ENCODE results near the gene WDR62. TPM values are rescaled to one million over a fixed set of nuclear protein-coding genes. Genes with fewer than 3 reads are reported as not detected.

Gene WDR62
- total and polyA plus RNA-seq, 2 donors (not counting 3 experiments of a cell fraction or from before 2014, with no cell fraction given) = 8.0 to 13.4 TPM

DNA sequence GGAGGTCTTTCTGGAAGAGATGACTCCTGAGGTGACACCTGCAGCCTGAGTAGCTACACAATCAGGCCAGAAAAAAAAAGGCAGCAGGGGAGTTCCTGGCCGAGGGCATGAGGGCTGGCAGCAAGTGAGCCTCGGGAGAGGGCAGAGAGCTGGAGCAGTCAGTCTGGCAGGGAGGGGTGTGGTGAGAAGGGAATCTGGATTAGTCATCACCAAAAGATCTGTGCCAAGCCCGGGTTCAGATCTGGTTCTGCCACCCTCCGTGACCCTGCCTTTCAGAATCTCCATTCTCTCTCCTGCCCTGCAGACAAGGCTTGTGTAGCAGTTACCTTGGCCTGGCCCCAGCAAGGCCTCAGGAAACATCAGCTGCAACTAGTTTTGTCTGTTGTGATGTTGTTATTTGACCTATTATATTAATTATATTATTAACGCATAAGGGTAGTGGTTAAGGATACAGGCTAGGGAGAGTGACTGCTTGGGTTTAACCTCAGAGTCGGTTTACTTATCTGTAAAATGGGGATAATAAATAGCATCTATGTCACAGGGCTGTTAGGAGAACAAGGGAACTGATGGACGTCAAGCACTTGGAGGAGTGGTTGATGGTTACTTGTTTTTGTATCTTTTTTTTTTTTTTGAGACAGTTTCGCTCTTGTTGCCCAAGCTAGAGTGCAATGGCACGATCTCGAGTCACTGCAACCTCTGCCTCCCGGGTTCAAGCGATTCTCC, 82.4 kb downstream of the WDR62 start:
- peaks cover 25% of the 10 kb centered on the region for H3K4me1 ChIP-seq (ENCODE audit: control insufficient read depth, extremely low read depth, insufficient read depth, low read length)
- ChIA-PET CTCF (interaction anchor here (0.9 to 2.4 kb wide), 2 partner anchors 9 to 32 kb away, joined by 5 to 20 read pairs; no protein-coding TSS in a partner anchor), POLR2A (interaction anchor here (1.1 kb wide), 1 partner anchor 9 kb away, joined by 3 read pairs; no protein-coding TSS in a partner anchor)
- no peaks in the 10 kb centered on the region for H4K20me1 ChIP-seq (replicated peaks; ENCODE audit: control insufficient read depth, extremely low read depth, insufficient read depth, low read length)
- H3K9me3 ChIP-seq (replicated peaks; ENCODE audit: control insufficient read depth, insufficient read depth, low read length) = no peaks in the 10 kb centered on the region
- H3K9me1 ChIP-seq (replicated peaks; ENCODE audit: control insufficient read depth, extremely low read depth, insufficient read depth, low read length) = no peaks in the 10 kb centered on the region
- dilution Hi-C loops (cut with MboI; ENCODE audit: extremely low pct_ligation_motif_present, low sequenced_read_pairs) (no loop called here), intact Hi-C loops (cut with micrococcal nuclease) (no loop called here)
- TF ChIP-seq, protein P1, sequence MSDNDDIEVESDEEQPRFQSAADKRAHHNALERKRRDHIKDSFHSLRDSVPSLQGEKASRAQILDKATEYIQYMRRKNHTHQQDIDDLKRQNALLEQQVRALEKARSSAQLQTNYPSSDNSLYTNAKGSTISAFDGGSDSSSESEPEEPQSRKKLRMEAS (IDR thresholded peaks at IDR 0.05; ENCODE audit: insufficient read depth, insufficient read length) = no peak
- peak; percentile 24 for TF ChIP-seq POLR2AphosphoS5 (IDR thresholded peaks at IDR 0.05; ENCODE audit: insufficient read depth, low read depth, low read length)
- TF ChIP-seq GATA2 (IDR thresholded peaks at IDR 0.05; ENCODE audit: insufficient read depth, insufficient read length, low read depth, low read length) = no peak
- no peak for TF ChIP-seq POLR2A (IDR thresholded peaks at IDR 0.05; ENCODE audit: low read depth, low read length)
- no peak for TF ChIP-seq MYC (IDR thresholded peaks at IDR 0.05; ENCODE audit: low read depth, low read length)
- FAIRE-seq (peak; percentile 61), DNase-seq (ENCODE audit: low read depth, low spot score) (peak; percentile 70)
- no TSS peak for BruUV-seq (replicated peaks)
- peaks cover 18% of the 10 kb centered on the region for H3K79me2 ChIP-seq (ENCODE audit: control insufficient read depth, insufficient read depth, low read length)
- H3K27ac ChIP-seq (ENCODE audit: insufficient read depth, low read depth, low read length) = no peak overlapping the region
- peaks cover 0 to 2% of the 10 kb centered on the region in 2 experiments for H3K36me3 ChIP-seq (ENCODE audit: control insufficient read depth in 2 of 2, extremely low read depth in 1 of 2, insufficient read depth in 2 of 2, low read length in 2 of 2)
- H3K4me3 ChIP-seq (replicated peaks in 1 of 3; ENCODE audit: insufficient read depth in 1 of 3, low read depth in 1 of 3, low read length in 3 of 3) = no peak overlapping the region
- H3K4me2 ChIP-seq (ENCODE audit: insufficient read depth, low read length) = peak overlapping the region; percentile 21
- H3K27me3 ChIP-seq (ENCODE audit: control insufficient read depth in 2 of 2, insufficient read depth in 2 of 2, low read length in 2 of 2) = no peaks in the 10 kb centered on the region
- H2AFZ ChIP-seq (ENCODE audit: low read depth, low read length) = peak overlapping the region; percentile 61
- peak overlapping the region; percentile 22 for H3K9ac ChIP-seq (replicated peaks; ENCODE audit: extremely low read depth, insufficient read depth, low read length)

DNA sequence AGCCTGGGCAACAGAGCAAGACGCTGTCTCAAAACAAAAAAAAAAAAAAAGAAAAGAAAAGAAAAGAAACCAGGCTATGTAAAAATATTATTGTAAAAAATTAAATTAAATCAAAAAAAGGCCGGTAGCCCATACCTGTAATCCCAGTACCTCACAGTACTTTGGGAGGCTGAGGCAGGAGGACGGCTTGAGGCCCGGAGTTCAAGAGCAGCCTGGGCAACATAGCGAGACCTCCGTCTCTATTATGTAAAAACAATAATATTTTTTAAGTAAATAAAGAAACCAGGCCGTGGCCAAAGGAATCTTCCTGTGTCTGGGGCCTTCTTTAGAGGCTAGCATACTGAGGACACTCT, 84.4 kb downstream of the WDR62 start:
- FAIRE-seq (no peak), DNase-seq (ENCODE audit: low read depth, low spot score) (no peak)
- no peaks in the 10 kb centered on the region for H3K27me3 ChIP-seq (ENCODE audit: control insufficient read depth in 2 of 2, insufficient read depth in 2 of 2, low read length in 2 of 2)
- ChIA-PET POLR2A (interaction anchor here (1.3 kb wide), 1 partner anchor 11 kb away, joined by 5 read pairs; no protein-coding TSS in a partner anchor), CTCF (interaction anchor here (0.7 to 2.1 kb wide), 5 partner anchors 9 to 79 kb away, joined by 3 to 18 read pairs (median 6); partner anchors contain the start of gene POLR2I)
- BruUV-seq (replicated peaks) = no TSS peak
- no peaks in the 10 kb centered on the region for H3K9me3 ChIP-seq (replicated peaks; ENCODE audit: control insufficient read depth, insufficient read depth, low read length)
- intact Hi-C loops (cut with micrococcal nuclease) (loop anchor here (1.0 to 2.0 kb wide), 2 partner anchors 76 to 85 kb away; partner anchors contain the start of genes THAP8, WDR62, ZNF146 and ZNF565), dilution Hi-C loops (cut with MboI; ENCODE audit: extremely low pct_ligation_motif_present, low sequenced_read_pairs) (no loop called here)
- H3K27ac ChIP-seq (ENCODE audit: insufficient read depth, low read depth, low read length) = peak overlapping the region; percentile 73
- peak overlapping the region; percentile 90 for H2AFZ ChIP-seq (ENCODE audit: low read depth, low read length)
- H4K20me1 ChIP-seq (replicated peaks; ENCODE audit: control insufficient read depth, extremely low read depth, insufficient read depth, low read length) = no peaks in the 10 kb centered on the region
- H3K79me2 ChIP-seq (ENCODE audit: control insufficient read depth, insufficient read depth, low read length) = peaks cover 21% of the 10 kb centered on the region
- TF ChIP-seq POLR2A (IDR thresholded peaks at IDR 0.05; ENCODE audit: low read depth, low read length) (no peak), POLR2AphosphoS5 (IDR thresholded peaks at IDR 0.05; ENCODE audit: insufficient read depth, low read depth, low read length) (no peak), MYC (IDR thresholded peaks at IDR 0.05; ENCODE audit: low read depth, low read length) (no peak), JUN (IDR thresholded peaks at IDR 0.05; ENCODE audit: borderline replicate concordance, insufficient read depth, insufficient read length, low read depth) (no peak), EZH2 (IDR thresholded peaks at IDR 0.05; ENCODE audit: borderline replicate concordance, low read depth, low read length, severe bottlenecking) (no peak), GATA2 (IDR thresholded peaks at IDR 0.05; ENCODE audit: insufficient read depth, insufficient read length, low read depth, low read length) (no peak), FOS (IDR thresholded peaks at IDR 0.05; ENCODE audit: borderline replicate concordance, insufficient read depth, low read length) (no peak)
- TF ChIP-seq, protein P1 (IDR thresholded peaks at IDR 0.05; ENCODE audit: insufficient read depth, insufficient read length) = no peak
- TF ChIP-seq, protein P2, sequence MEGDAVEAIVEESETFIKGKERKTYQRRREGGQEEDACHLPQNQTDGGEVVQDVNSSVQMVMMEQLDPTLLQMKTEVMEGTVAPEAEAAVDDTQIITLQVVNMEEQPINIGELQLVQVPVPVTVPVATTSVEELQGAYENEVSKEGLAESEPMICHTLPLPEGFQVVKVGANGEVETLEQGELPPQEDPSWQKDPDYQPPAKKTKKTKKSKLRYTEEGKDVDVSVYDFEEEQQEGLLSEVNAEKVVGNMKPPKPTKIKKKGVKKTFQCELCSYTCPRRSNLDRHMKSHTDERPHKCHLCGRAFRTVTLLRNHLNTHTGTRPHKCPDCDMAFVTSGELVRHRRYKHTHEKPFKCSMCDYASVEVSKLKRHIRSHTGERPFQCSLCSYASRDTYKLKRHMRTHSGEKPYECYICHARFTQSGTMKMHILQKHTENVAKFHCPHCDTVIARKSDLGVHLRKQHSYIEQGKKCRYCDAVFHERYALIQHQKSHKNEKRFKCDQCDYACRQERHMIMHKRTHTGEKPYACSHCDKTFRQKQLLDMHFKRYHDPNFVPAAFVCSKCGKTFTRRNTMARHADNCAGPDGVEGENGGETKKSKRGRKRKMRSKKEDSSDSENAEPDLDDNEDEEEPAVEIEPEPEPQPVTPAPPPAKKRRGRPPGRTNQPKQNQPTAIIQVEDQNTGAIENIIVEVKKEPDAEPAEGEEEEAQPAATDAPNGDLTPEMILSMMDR (IDR thresholded peaks at IDR 0.05; ENCODE audit: extremely low read depth in 1 of 2, insufficient read depth in 1 of 2, low read depth in 1 of 2, low read length in 2 of 2) = no peak
- peak overlapping the region; percentile 84 for H3K4me2 ChIP-seq (ENCODE audit: insufficient read depth, low read length)
- H3K36me3 ChIP-seq (ENCODE audit: control insufficient read depth in 2 of 2, extremely low read depth in 1 of 2, insufficient read depth in 2 of 2, low read length in 2 of 2) = peaks cover 8 to 13% of the 10 kb centered on the region in 2 experiments
- no peaks in the 10 kb centered on the region for H3K9me1 ChIP-seq (replicated peaks; ENCODE audit: control insufficient read depth, extremely low read depth, insufficient read depth, low read length)
- H3K4me1 ChIP-seq (ENCODE audit: control insufficient read depth, extremely low read depth, insufficient read depth, low read length) = peaks cover 20% of the 10 kb centered on the region
- peak overlapping the region; percentile 89 to 97 (median 91) for H3K4me3 ChIP-seq (replicated peaks in 1 of 3; ENCODE audit: insufficient read depth in 1 of 3, low read depth in 1 of 3, low read length in 3 of 3)
- H3K9ac ChIP-seq (replicated peaks; ENCODE audit: extremely low read depth, insufficient read depth, low read length) = peak overlapping the region; percentile 99

All from endothelial cell of umbilical vein (primary cell).